Activated CD8-positive, alpha-beta memory T cell treated with anti-CD3 and anti-CD28 coated beads for 36 hours (primary cell): Measurements from ENCODE around the gene FER. TPM values are rescaled to one million over a fixed set of nuclear protein-coding genes. Genes with fewer than 3 reads are reported as not detected.
"Not testable (repeated sequence)": the region's sequence is repeated elsewhere in the genome, so short reads cannot be mapped to it uniquely, and the experiment has no call there.

Experiments used
- CTCF ChIA-PET: fragments of 350-600 bp; sonication (Branson Sonifier 250); formaldehyde crosslinking; loops from one replicate; lab custom pipeline; 2021; ENCODE audit warnings: antibody characterized with exemption; lab: Charles Lee
- POLR2A ChIA-PET: fragments of 350-600 bp; sonication (Branson Sonifier 250); formaldehyde crosslinking; loops from one replicate; lab custom pipeline; 2021; ENCODE audit warnings: antibody characterized with exemption; lab: Charles Lee
- total RNA-seq, 2 experiments: library from RNA; stranded (reverse); gene quantifications; one replicate each; pipeline ENCODE4 v1.2.3, GENCODE V29; 2021

Gene FER
- total RNA-seq, 2 experiments from 2014 or later, result 9.8 to 10.3 TPM

DNA sequence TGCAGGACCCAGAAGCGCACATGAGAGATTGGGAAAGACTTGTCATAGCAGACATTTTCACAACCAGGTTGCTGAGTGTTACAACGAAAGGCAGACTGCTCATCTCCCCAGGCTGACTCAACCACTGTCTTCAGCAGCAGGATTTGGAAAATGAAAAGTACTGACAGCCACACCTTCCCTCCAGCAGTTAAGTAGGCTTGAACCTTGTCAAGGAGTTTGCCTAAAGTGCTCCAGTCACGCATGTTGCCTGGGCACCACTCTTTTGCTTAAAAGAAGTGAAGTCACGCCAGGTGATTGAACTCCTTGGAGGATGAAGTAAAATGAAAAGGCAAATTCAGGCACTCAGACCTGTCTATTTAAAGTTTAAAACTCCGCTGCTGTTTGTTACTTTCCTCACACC is 304.5 kb downstream of the FER start:
- CTCF ChIA-PET, POLR2A ChIA-PET: not testable (repeated sequence)

DNA sequence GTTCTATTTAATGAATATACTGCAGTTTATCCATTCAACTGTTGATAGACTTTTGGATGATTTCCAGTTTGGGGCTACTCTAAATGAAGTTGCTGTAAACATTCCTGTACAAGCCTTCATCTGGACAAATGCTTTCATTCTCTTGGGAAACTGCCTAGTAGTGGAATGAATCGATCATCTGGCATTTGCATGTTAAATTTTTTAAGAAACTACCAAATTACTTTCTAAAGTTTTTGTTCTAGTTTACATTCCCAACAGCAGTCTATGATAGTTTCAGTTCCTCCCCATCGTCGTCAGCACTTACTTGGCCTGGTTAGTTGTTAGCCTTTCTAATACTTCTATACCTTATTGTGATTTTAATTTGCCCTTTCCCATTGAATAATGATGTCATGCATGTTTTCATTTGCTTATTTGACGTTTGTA is 306.3 kb downstream of the FER start:
- ChIA-PET POLR2A (no interaction called here), CTCF (no interaction called here)

GRCh38 chr5:109060378-109061025 is 312.8 kb downstream of the FER start:
- ChIA-PET POLR2A (no interaction called here), CTCF (no interaction called here)

- ChIA-PET CTCF (no interaction called here), POLR2A (no interaction called here)
These were observed 315.0 kb downstream of the FER start for GRCh38 chr5:109062664-109063063.

DNA sequence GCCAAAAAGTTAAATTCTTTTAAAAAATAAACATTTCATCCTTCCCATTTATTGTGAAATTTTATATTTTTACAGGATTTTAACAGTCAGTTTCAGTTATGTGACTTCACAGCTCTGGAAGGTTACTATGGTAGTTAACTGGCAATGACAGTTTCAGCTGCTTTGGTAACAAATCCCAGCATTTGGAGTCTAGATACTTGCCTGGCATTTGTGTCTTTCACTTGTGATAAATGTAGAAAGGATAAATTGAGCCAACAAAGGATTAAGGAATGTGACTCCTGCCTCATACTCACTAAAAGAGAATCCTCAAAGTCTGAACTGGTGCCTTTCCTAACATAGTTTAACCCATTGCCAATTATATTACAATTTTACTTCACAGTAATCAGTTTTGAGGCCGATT is 315.5 kb downstream of the FER start:
- CTCF ChIA-PET, result no interaction called here

GRCh38 chr5:109076741-109077140 is 329.0 kb downstream of the FER start:
- ChIA-PET POLR2A (no interaction called here), CTCF (no interaction called here)

More for the DNA sequence above, 315.5 kb downstream of the FER start:
- POLR2A ChIA-PET, result no interaction called here

- CTCF ChIA-PET, result no interaction called here
- POLR2A ChIA-PET, result no interaction called here
These were observed 330.8 kb downstream of the FER start for GRCh38 chr5:109078448-109078847.

GRCh38 chr5:109080481-109080880 is 332.8 kb downstream of the FER start:
- ChIA-PET POLR2A (no interaction called here), CTCF (no interaction called here)

DNA sequence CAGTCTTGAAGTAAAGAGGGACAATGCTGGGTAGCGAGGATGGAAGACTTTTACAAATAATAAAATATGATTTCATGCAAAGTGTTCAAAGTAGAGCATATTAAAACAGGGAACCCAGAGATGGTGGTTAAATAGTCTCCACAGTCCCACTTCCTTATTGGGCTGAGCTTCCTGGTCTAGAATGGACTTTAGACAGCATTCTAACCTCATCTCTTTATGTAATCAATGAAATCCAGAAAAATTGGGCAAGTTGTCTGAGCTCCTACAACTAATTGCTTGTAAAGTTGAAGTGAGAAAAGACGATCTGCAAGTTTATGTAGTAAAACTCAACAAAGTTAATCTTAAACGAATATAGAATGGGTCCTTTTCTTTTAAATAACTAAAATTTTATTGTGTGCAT is 333.2 kb downstream of the FER start:
- POLR2A ChIA-PET, result no interaction called here
- CTCF ChIA-PET, result no interaction called here

- CTCF ChIA-PET, result no interaction called here
- POLR2A ChIA-PET, result no interaction called here
These were observed 336.2 kb downstream of the FER start for GRCh38 chr5:109083937-109084336.

DNA sequence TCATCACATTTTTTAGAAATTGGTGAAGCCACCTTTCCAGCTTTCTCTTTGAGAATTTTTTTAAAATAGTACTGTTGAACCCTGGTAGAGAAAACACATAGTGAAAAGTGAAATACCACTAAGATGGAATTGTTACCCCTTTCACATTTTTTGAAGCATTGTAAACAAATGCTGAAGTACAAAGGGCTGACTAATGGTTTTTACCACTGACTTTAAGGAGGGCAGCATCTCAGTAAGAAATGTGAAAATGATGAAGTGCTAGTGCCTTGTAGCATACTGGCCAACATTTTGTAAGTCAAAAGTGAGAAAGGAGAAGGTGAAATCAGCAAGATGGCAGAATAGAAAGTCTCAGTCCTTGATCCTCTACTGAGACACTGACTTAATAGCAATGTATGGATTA is 341.5 kb downstream of the FER start:
- CTCF ChIA-PET, result no interaction called here
- POLR2A ChIA-PET, result no interaction called here

GRCh38 chr5:109099081-109099480 is 351.4 kb downstream of the FER start:
- ChIA-PET POLR2A (no interaction called here), CTCF (interaction anchor here (0.9 kb wide), 1 partner anchor 457 kb away, joined by 3 read pairs; no protein-coding TSS in a partner anchor)

DNA sequence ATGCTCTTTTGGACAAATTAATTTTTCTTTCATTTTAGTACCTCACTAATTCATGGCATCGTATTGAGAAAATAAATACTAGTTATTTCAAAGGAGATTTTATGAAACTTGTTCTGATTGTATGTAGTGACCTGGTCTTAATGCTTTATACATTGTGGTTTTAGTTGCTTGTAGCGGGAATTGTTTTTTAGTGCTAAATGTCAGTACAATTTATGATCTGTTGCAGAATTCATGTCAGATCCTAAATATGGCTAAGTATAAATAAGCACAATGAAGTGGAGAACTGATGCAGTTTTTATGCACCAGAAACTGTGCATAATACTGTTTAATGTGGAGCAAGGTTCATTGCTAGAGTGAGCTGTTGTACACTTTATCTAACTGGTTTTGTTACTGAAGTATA is 353.3 kb downstream of the FER start:
- CTCF ChIA-PET, result no interaction called here
- POLR2A ChIA-PET, result no interaction called here

GRCh38 chr5:109102096-109102690 is 354.5 kb downstream of the FER start:
- ChIA-PET CTCF (no interaction called here), POLR2A (no interaction called here)

GRCh38 chr5:109105631-109106267 is 358.1 kb downstream of the FER start:
- ChIA-PET CTCF (no interaction called here), POLR2A (no interaction called here)

DNA sequence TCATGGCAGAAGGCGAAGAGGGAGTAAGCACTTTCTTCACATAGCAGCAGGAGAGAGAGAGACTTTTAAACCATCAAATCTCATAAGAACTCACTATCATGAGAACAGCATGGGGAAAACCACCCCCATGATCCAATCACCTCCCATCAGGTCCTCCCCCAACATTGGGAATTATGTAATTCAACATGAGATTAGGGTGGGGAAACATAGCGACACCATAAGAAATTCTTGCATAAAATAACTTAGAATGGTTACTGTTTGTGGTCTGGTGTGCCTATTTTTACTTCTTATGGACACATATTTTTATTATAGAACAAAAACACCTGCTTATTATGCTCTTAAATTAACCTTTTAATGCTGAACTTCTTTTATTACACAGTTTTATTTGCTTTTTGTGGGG is 364.0 kb downstream of the FER start:
- POLR2A ChIA-PET, result no interaction called here
- CTCF ChIA-PET, result no interaction called here

DNA sequence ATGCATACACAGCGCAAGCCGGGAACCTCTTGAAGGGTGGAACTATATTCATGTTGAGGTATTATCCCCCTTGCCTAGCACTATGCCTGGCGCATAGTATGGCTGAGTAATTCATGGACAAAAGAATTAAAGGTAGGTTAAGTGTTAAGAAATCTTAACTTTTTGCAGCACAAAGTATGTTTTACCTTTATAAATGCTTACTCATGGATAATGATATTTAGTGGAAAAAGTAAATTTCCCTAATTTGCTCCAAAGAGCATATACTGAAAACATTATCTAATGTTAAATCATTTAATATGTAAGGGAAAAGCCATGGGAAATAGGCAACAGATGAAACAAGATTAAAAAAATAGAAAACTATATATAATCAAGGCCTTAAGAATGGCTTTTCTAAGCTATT is 365.9 kb downstream of the FER start:
- ChIA-PET CTCF (no interaction called here), POLR2A (no interaction called here)

DNA sequence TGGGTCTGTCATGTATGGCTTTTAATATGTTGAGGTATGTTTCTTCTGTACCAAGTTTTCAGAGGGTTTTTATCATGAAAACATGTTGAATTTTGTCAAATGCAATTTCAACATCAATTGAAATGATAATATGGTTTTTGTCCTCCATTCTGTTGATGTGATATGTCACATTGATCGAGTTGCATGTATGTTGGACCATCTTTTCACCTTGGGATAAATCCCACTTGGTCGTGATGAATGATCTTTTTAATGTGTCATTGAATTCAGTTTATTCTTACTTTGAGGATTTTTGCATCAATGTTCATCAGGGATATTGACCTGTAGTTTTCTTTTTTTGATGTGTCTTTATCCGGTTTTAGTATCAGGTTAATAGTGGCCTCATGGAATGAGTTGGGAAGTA is 373.5 kb downstream of the FER start:
- ChIA-PET POLR2A (no interaction called here), CTCF (no interaction called here)

DNA sequence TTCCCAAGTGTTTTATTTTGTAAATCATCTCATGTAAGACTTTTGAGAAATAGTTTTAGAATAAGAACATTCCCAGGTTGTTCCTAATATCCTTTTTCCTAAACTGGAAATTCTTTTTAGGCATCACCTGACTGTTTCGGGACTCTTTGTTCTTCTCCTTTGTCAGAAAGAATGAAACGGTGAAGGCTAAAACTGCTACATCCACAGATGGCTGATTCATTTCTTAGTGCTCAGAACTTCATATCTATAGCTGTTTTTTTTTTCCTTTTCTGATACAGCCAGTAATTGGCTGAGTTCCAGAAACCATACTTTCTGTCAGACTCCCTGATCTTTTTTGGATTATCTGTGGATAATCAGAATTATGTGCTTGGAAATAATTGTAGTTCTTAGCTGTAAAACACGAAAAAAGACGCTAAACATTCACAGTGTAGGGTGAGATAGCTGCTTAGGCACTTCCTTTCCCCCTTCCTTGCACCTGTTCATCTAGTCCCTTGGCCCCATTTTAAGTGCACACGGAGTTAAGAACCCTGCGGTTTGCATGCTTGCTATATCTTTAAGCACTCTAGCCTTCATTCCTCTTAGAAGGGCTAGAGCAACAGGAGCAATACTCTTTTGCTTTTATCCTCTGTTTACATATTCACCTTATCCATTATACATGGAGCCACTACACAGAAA is 378.2 kb downstream of the FER start:
- POLR2A ChIA-PET, result no interaction called here
- CTCF ChIA-PET, result no interaction called here

DNA sequence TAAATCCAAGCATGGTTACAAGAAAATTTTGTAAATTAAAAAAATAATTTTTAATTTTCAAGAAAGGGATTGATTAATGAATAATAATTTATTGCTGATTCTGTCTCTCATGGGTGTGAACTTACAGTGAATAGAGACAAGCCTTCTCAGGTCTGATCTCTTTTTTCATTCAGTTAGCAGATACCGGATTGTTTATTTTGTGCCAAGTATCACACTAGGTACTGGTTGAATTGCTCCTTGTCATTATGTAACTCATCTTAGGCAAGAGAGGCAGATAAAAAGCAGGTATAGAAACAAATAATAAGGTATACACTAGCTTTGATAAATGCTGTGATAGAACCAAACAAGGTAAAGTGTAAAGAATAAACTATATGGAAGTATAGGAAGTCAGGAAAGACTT is 378.8 kb downstream of the FER start:
- ChIA-PET POLR2A (no interaction called here), CTCF (no interaction called here)

DNA sequence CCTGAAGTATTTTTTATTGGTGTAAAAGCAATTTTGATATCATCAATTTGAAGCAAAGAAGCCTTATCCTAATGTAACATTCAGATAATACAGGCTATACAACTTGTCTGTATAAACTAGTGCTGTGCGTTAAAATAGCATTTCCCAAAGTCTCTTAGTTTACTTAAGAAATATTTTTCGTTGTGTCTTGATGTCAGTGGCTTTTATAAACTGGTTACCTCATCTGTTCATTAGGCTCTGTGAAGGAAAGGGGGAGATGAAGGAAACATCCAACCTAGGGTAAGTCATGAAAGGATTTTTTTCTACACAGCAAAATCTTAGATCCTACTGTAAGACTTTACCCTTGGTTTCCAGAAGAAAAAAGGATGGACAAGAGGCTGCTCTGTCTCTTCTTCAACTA is 389.2 kb downstream of the FER start:
- ChIA-PET CTCF (no interaction called here), POLR2A (no interaction called here)
